Lower leg skin (tissue), 3 donors: ENCODE results near the gene SPON2.

ENCODE experiments used
- POLR2A ChIP-seq, 2 donors: fragments of 450-650 bp; IDR thresholded peaks; one replicate each; pipeline ENCODE4 v1.6.1; 2016 to 2017; ENCODE audit warnings: antibody characterized with exemption in 2 of 2, mild to moderate bottlenecking in 1 of 2, moderate library complexity in 1 of 2
- TF ChIP-seq, protein P1 (sequence below), 3 donors: fragments of 450-650 bp; IDR thresholded peaks; one replicate each; pipeline ENCODE4 v1.5.1; 2016; ENCODE audit warnings: antibody characterized with exemption in 3 of 3, mild to moderate bottlenecking in 3 of 3, moderate library complexity in 2 of 3

DNA sequence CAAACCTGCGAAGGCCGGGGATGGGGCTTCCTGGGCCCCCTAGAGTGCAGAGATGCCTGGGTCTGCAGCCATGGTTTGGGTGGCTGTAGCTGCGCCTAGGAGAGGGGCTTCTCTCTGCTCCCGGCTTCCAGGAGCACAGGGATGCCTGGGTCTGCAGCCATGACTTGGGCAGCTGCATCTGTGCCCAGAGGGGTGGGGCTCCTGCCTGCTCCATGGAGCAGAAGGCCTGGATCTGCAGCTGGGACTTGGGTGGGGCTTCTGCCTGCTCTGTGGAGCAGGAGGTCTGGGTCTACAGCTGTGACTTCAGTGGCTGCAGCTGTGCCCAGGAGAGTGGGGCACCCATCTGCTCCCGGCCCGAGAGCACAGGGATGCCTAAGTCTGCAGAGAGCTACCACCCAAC lies 20.8 kb downstream of the SPON2 start:
- TF ChIP-seq, protein P1, sequence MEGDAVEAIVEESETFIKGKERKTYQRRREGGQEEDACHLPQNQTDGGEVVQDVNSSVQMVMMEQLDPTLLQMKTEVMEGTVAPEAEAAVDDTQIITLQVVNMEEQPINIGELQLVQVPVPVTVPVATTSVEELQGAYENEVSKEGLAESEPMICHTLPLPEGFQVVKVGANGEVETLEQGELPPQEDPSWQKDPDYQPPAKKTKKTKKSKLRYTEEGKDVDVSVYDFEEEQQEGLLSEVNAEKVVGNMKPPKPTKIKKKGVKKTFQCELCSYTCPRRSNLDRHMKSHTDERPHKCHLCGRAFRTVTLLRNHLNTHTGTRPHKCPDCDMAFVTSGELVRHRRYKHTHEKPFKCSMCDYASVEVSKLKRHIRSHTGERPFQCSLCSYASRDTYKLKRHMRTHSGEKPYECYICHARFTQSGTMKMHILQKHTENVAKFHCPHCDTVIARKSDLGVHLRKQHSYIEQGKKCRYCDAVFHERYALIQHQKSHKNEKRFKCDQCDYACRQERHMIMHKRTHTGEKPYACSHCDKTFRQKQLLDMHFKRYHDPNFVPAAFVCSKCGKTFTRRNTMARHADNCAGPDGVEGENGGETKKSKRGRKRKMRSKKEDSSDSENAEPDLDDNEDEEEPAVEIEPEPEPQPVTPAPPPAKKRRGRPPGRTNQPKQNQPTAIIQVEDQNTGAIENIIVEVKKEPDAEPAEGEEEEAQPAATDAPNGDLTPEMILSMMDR (IDR thresholded peaks at IDR 0.05) = no peak
- no peak for TF ChIP-seq POLR2A (IDR thresholded peaks at IDR 0.05)
